DOHH2 (cell line): ENCODE measurements around the gene NUMBL.

Experiments
- CTCF ChIP-seq: fragments of 200-600 bp; sonication (generic); IDR thresholded peaks from one replicate; pipeline ENCODE4 v1.5.1; 2014; ENCODE audit warnings: antibody characterized with exemption, mild to moderate bottlenecking, low read depth, low read length; ENCODE audit not compliant: poor library complexity, severe bottlenecking
- EZH2phosphoT487 ChIP-seq: fragments of 200-600 bp; sonication (generic); IDR thresholded peaks from 2 replicates; pipeline ENCODE4 v1.6.1; 2017; ENCODE audit warnings: borderline replicate concordance, mild to moderate bottlenecking, antibody characterized with exemption, low read length, moderate library complexity, mixed read lengths

- TF ChIP-seq CTCF (no peak), EZH2phosphoT487 (no peak)
These were observed 1.7 kb upstream of the NUMBL start for GRCh38 chr19:40692212-40692551.
